Thyroid gland (tissue), 4 donors: ENCODE data around the gene IL6.

Source experiments
- CTCF ChIP-seq, 6 experiments: fragments of 200-600 bp in 3 of 6; fragments of 450-650 bp in 3 of 6; sonication (generic) in 3 of 6; IDR thresholded peaks; one replicate each; pipeline ENCODE4 v1.5.1; 2016 to 2019; ENCODE audit warnings: antibody characterized with exemption in 6 of 6, mild to moderate bottlenecking in 2 of 6, inconsistent platforms in 1 of 6, moderate library complexity in 1 of 6
- POLR2A ChIP-seq, 2 donors: fragments of 450-650 bp; IDR thresholded peaks; one replicate each; pipeline ENCODE4 v1.6.1; 2017; ENCODE audit warnings: antibody characterized with exemption in 2 of 2, mild to moderate bottlenecking in 2 of 2, moderate library complexity in 1 of 2

GRCh38 chr7:22677680-22678079 lies 49.3 kb upstream of the IL6 start:
- TF ChIP-seq CTCF (IDR thresholded peaks at IDR 0.05) (no peak), POLR2A (IDR thresholded peaks at IDR 0.05) (no peak)
